PC-3 (cell line): Measurements from ENCODE around the gene EXOC6B.

Source experiments
- CTCF ChIP-seq: fragments of 300-600 bp; sonication (generic); conservative IDR thresholded peaks from 2 replicates; pipeline ENCODE4 v1.5.1; 2017; ENCODE audit warnings: antibody characterized with exemption, low read depth, mild to moderate bottlenecking, low read length
- EZH2 ChIP-seq: fragments of 300-600 bp; sonication (generic); IDR thresholded peaks from one replicate; pipeline ENCODE4 v1.6.1; 2017; ENCODE audit warnings: antibody characterized with exemption, mild to moderate bottlenecking, low read length; ENCODE audit not compliant: unreplicated experiment
- EZH2phosphoT487 ChIP-seq: fragments of 300-600 bp; sonication (generic); IDR thresholded peaks from 2 replicates; pipeline ENCODE4 v1.6.1; 2018; ENCODE audit warnings: mild to moderate bottlenecking, antibody characterized with exemption, low read length, borderline replicate concordance

GRCh38 chr2:72579591-72580180 is 246.1 kb downstream of the EXOC6B start:
- peak; percentile 84 for TF ChIP-seq CTCF
- TF ChIP-seq EZH2 = no peak
- no peak for TF ChIP-seq EZH2phosphoT487
